HEK293 (cell line): Measurements from ENCODE around the gene LAMA5.

Source experiments
- HOXD13 ChIP-seq: sonication (generic); formaldehyde crosslinking; IDR thresholded peaks from 2 replicates; pipeline ENCODE4 v1.8.0; 2022; ENCODE audit warnings: missing genetic modification reagents, borderline replicate concordance
- ZBTB1 ChIP-seq: fragments of 450-650 bp; formaldehyde crosslinking; IDR thresholded peaks from 2 replicates; pipeline ENCODE4 v1.5.1; 2016; ENCODE audit warnings: missing biosample characterization, missing genetic modification characterization
- ZBTB7A ChIP-seq: fragments of 450-650 bp; formaldehyde crosslinking; IDR thresholded peaks from 2 replicates; pipeline ENCODE4 v1.5.1; 2016; ENCODE audit warnings: low read depth, missing biosample characterization, missing genetic modification characterization
- ZEB2 ChIP-seq: fragments of 450-650 bp; formaldehyde crosslinking; IDR thresholded peaks from 2 replicates; pipeline ENCODE4 v1.5.1; 2016; ENCODE audit warnings: missing biosample characterization, missing genetic modification characterization
- ZNF121 ChIP-seq: fragments of 450-650 bp; formaldehyde crosslinking; IDR thresholded peaks from 2 replicates; pipeline ENCODE4 v1.5.1; 2016; ENCODE audit warnings: missing biosample characterization, missing genetic modification characterization
- ZNF311 ChIP-seq: fragments of 450-650 bp; formaldehyde crosslinking; IDR thresholded peaks from 2 replicates; pipeline ENCODE4 v1.5.1; 2017; ENCODE audit warnings: missing biosample characterization, missing genetic modification characterization, borderline replicate concordance
- ZNF423 ChIP-seq: fragments of 450-650 bp; formaldehyde crosslinking; IDR thresholded peaks from 2 replicates; pipeline ENCODE4 v1.5.1; 2016; ENCODE audit warnings: missing biosample characterization, missing genetic modification characterization
- ZNF629 ChIP-seq: fragments of 450-650 bp; formaldehyde crosslinking; IDR thresholded peaks from 2 replicates; pipeline ENCODE4 v1.5.1; 2017; ENCODE audit warnings: missing biosample characterization, missing genetic modification characterization
- ZSCAN30 ChIP-seq: fragments of 450-650 bp; IDR thresholded peaks from 2 replicates; pipeline ENCODE4 v1.5.1; 2018; ENCODE audit warnings: missing biosample characterization, mild to moderate bottlenecking, missing genetic modification characterization, moderate library complexity
- TF ChIP-seq, protein P1 (sequence below): fragments of 450-650 bp; formaldehyde crosslinking; conservative IDR thresholded peaks from 2 replicates; pipeline ENCODE4 v1.5.1; 2016; ENCODE audit warnings: low read depth, missing biosample characterization, missing genetic modification characterization
- TF ChIP-seq, protein P2 (sequence below): fragments of 450-650 bp; formaldehyde crosslinking; IDR thresholded peaks from 2 replicates; pipeline ENCODE4 v1.5.1; 2016; ENCODE audit warnings: missing biosample characterization, missing genetic modification characterization
- TF ChIP-seq, protein P3 (sequence below): fragments of 450-650 bp; formaldehyde crosslinking; IDR thresholded peaks from 2 replicates; pipeline ENCODE4 v1.5.1; 2016; ENCODE audit warnings: missing biosample characterization, missing genetic modification characterization
- TF ChIP-seq, protein P4 (sequence below): fragments of 450-650 bp; formaldehyde crosslinking; IDR thresholded peaks from 2 replicates; pipeline ENCODE4 v1.5.1; 2016; ENCODE audit warnings: missing biosample characterization, missing genetic modification characterization
- TF ChIP-seq, protein P5 (sequence below): fragments of 450-650 bp; formaldehyde crosslinking; IDR thresholded peaks from 2 replicates; pipeline ENCODE4 v1.5.1; 2016; ENCODE audit warnings: missing biosample characterization, missing genetic modification characterization
- TF ChIP-seq, protein P6 (sequence below): fragments of 450-650 bp; formaldehyde crosslinking; conservative IDR thresholded peaks from 2 replicates; pipeline ENCODE4 v1.5.1; 2016; ENCODE audit warnings: low read depth, missing biosample characterization, missing genetic modification characterization
- TF ChIP-seq, protein P7 (sequence below): fragments of 450-650 bp; formaldehyde crosslinking; IDR thresholded peaks from 2 replicates; pipeline ENCODE4 v1.5.1; 2016; ENCODE audit warnings: missing biosample characterization, missing genetic modification characterization

The LAMA5 gene

DNA sequence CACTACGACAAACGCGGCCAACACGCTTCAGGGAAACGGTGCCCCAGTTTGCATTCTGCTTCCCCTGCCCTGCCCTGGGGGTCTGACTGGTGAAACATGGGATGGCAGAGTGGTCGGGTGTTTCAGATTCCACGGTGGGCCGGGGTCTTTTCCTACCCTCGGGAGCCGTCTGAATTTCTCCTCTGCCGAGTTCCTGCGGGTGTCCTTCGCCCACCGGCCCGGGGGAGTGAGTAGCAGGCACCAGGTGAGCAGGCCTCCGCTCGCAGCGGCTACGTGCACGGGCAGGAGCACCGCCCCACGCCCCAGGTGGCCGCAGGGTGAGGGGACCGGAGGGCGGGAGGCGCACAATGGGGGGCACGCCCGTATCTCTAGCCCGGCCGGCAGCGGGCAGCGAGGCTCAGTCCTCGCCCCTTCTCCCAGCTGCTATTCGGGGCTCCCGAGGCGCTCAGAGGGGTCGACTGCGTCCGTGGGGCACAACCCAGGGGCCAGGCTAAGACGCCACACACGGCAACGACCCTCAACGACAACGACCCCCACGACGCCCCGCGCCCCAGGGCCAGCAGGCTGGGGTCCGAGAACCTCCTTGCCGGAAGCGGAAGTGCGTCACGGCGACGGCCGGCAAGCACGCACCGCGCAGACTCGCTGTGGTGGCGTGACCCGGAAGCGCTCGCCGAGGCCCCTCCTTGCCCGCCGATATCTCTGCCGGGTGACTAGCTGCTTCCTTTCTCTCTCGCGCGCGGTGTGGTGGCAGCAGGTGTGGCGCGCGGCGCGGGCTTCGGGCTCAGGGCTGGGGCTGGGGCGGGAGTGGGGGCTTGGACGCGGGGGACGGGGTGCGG lies 19.5 kb upstream of the LAMA5 start, which contains the start of gene RPS21 (continued):
- TF ChIP-seq, protein P1, sequence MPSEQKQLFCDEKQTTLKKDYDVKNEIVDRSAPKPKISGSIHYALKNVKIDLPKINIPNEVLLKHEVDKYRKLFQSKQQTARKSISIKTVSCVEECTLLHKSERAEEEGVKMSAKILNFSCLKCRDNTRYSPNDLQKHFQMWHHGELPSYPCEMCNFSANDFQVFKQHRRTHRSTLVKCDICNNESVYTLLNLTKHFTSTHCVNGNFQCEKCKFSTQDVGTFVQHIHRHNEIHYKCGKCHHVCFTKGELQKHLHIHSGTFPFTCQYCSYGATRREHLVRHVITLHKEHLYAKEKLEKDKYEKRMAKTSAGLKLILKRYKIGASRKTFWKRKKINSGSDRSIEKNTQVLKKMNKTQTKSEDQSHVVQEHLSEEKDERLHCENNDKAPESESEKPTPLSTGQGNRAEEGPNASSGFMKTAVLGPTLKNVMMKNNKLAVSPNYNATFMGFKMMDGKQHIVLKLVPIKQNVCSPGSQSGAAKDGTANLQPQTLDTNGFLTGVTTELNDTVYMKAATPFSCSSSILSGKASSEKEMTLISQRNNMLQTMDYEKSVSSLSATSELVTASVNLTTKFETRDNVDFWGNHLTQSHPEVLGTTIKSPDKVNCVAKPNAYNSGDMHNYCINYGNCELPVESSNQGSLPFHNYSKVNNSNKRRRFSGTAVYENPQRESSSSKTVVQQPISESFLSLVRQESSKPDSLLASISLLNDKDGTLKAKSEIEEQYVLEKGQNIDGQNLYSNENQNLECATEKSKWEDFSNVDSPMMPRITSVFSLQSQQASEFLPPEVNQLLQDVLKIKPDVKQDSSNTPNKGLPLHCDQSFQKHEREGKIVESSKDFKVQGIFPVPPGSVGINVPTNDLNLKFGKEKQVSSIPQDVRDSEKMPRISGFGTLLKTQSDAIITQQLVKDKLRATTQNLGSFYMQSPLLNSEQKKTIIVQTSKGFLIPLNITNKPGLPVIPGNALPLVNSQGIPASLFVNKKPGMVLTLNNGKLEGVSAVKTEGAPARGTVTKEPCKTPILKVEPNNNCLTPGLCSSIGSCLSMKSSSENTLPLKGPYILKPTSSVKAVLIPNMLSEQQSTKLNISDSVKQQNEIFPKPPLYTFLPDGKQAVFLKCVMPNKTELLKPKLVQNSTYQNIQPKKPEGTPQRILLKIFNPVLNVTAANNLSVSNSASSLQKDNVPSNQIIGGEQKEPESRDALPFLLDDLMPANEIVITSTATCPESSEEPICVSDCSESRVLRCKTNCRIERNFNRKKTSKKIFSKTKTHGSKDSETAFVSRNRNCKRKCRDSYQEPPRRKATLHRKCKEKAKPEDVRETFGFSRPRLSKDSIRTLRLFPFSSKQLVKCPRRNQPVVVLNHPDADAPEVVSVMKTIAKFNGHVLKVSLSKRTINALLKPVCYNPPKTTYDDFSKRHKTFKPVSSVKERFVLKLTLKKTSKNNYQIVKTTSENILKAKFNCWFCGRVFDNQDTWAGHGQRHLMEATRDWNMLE (tag by site-specific recombination), result peak; percentile 96
- TF ChIP-seq ZNF311 (tag by site-specific recombination) (no peak), ZNF121 (0 out of 2 replicates have a peak, but pooled peaks have one; percentile 43), ZEB2 (tag by site-specific recombination) (peak; percentile 72; the same call in 1 of the 2 replicates), ZNF423 (tag by site-specific recombination) (peak; percentile 97), ZNF629 (tag by site-specific recombination) (peak; percentile 96), HOXD13 (CRISPR knock-in tag) (no peak), ZSCAN30 (tag by site-specific recombination) (no peak; the same call in 1 of the 2 replicates), ZBTB7A (peak; percentile 98), ZBTB1 (tag by site-specific recombination) (peak; percentile 7; the same call in 1 of the 2 replicates)
- TF ChIP-seq, protein P2, sequence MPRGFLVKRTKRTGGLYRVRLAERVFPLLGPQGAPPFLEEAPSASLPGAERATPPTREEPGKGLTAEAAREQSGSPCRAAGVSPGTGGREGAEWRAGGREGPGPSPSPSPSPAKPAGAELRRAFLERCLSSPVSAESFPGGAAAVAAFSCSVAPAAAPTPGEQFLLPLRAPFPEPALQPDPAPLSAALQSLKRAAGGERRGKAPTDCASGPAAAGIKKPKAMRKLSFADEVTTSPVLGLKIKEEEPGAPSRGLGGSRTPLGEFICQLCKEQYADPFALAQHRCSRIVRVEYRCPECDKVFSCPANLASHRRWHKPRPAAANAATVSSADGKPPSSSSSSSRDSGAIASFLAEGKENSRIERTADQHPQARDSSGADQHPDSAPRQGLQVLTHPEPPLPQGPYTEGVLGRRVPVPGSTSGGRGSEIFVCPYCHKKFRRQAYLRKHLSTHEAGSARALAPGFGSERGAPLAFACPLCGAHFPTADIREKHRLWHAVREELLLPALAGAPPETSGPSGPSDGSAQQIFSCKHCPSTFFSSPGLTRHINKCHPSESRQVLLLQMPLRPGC (tag by site-specific recombination), result 0 out of 2 replicates have a peak, but pooled peaks have one; percentile 14
- TF ChIP-seq, protein P3, sequence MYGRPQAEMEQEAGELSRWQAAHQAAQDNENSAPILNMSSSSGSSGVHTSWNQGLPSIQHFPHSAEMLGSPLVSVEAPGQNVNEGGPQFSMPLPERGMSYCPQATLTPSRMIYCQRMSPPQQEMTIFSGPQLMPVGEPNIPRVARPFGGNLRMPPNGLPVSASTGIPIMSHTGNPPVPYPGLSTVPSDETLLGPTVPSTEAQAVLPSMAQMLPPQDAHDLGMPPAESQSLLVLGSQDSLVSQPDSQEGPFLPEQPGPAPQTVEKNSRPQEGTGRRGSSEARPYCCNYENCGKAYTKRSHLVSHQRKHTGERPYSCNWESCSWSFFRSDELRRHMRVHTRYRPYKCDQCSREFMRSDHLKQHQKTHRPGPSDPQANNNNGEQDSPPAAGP (tag by site-specific recombination), result peak; percentile 90
- TF ChIP-seq, protein P4, sequence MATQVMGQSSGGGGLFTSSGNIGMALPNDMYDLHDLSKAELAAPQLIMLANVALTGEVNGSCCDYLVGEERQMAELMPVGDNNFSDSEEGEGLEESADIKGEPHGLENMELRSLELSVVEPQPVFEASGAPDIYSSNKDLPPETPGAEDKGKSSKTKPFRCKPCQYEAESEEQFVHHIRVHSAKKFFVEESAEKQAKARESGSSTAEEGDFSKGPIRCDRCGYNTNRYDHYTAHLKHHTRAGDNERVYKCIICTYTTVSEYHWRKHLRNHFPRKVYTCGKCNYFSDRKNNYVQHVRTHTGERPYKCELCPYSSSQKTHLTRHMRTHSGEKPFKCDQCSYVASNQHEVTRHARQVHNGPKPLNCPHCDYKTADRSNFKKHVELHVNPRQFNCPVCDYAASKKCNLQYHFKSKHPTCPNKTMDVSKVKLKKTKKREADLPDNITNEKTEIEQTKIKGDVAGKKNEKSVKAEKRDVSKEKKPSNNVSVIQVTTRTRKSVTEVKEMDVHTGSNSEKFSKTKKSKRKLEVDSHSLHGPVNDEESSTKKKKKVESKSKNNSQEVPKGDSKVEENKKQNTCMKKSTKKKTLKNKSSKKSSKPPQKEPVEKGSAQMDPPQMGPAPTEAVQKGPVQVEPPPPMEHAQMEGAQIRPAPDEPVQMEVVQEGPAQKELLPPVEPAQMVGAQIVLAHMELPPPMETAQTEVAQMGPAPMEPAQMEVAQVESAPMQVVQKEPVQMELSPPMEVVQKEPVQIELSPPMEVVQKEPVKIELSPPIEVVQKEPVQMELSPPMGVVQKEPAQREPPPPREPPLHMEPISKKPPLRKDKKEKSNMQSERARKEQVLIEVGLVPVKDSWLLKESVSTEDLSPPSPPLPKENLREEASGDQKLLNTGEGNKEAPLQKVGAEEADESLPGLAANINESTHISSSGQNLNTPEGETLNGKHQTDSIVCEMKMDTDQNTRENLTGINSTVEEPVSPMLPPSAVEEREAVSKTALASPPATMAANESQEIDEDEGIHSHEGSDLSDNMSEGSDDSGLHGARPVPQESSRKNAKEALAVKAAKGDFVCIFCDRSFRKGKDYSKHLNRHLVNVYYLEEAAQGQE (tag by site-specific recombination), result 0 out of 2 replicates have a peak, but pooled peaks have one; percentile 13
- TF ChIP-seq, protein P5, sequence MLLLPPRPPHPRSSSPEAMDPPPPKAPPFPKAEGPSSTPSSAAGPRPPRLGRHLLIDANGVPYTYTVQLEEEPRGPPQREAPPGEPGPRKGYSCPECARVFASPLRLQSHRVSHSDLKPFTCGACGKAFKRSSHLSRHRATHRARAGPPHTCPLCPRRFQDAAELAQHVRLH, result peak; percentile 95
- TF ChIP-seq, protein P6, sequence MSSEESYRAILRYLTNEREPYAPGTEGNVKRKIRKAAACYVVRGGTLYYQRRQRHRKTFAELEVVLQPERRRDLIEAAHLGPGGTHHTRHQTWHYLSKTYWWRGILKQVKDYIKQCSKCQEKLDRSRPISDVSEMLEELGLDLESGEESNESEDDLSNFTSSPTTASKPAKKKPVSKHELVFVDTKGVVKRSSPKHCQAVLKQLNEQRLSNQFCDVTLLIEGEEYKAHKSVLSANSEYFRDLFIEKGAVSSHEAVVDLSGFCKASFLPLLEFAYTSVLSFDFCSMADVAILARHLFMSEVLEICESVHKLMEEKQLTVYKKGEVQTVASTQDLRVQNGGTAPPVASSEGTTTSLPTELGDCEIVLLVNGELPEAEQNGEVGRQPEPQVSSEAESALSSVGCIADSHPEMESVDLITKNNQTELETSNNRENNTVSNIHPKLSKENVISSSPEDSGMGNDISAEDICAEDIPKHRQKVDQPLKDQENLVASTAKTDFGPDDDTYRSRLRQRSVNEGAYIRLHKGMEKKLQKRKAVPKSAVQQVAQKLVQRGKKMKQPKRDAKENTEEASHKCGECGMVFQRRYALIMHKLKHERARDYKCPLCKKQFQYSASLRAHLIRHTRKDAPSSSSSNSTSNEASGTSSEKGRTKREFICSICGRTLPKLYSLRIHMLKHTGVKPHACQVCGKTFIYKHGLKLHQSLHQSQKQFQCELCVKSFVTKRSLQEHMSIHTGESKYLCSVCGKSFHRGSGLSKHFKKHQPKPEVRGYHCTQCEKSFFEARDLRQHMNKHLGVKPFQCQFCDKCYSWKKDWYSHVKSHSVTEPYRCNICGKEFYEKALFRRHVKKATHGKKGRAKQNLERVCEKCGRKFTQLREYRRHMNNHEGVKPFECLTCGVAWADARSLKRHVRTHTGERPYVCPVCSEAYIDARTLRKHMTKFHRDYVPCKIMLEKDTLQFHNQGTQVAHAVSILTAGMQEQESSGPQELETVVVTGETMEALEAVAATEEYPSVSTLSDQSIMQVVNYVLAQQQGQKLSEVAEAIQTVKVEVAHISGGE (tag by site-specific recombination), result peak; percentile 93
- TF ChIP-seq, protein P7, sequence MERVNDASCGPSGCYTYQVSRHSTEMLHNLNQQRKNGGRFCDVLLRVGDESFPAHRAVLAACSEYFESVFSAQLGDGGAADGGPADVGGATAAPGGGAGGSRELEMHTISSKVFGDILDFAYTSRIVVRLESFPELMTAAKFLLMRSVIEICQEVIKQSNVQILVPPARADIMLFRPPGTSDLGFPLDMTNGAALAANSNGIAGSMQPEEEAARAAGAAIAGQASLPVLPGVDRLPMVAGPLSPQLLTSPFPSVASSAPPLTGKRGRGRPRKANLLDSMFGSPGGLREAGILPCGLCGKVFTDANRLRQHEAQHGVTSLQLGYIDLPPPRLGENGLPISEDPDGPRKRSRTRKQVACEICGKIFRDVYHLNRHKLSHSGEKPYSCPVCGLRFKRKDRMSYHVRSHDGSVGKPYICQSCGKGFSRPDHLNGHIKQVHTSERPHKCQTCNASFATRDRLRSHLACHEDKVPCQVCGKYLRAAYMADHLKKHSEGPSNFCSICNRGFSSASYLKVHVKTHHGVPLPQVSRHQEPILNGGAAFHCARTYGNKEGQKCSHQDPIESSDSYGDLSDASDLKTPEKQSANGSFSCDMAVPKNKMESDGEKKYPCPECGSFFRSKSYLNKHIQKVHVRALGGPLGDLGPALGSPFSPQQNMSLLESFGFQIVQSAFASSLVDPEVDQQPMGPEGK (tag by site-specific recombination), result peak; percentile 94
